Muscle of back (tissue), 11 donors: ENCODE data around the gene ARID5B. TPM values are rescaled to one million over a fixed set of nuclear protein-coding genes. Genes with fewer than 3 reads are reported as not detected.
"Not testable (repeated sequence)": the region's sequence is repeated elsewhere in the genome, so short reads cannot be mapped to it uniquely, and the experiment has no call there.

Source experiments
- DNase-seq, 3 donors: peaks; one replicate each; pipeline versions ENCODE4 v3.0.0 to v3.0.0-alpha.2; 2013
- polyA plus RNA-seq, 10 donors: library from polyadenylated mRNA; unstranded; fragments of 120-200 nt; gene quantifications; one replicate each; pipeline ENCODE4 v1.2.1, GENCODE V29; 2013; ENCODE audit not compliant: insufficient read length in 10 of 10

ARID5B gene
- polyA plus RNA-seq, 10 donors, result 11.5 to 30.6 (median 19.6) TPM

GRCh38 chr10:61964059-61964709 is 62.7 kb downstream of the ARID5B start:
- peak in 1 of 3 donors; percentile 33 for DNase-seq

GRCh38 chr10:61964949-61965702 is 63.6 kb downstream of the ARID5B start:
- DNase-seq, result no peak

GRCh38 chr10:61965703-61966395 is 64.3 kb downstream of the ARID5B start:
- DNase-seq, result no peak

- DNase-seq, result no peak
These were observed 65.8 kb downstream of the ARID5B start for GRCh38 chr10:61967298-61967697.

- DNase-seq, result peak; percentile 59 to 88 (median 79)
These were observed 68.9 kb downstream of the ARID5B start for GRCh38 chr10:61970182-61971002.

GRCh38 chr10:61971003-61971325 is 69.5 kb downstream of the ARID5B start:
- peak in 2 of 3 donors; percentile 57 to 74 for DNase-seq

GRCh38 chr10:61973169-61973568 is 71.7 kb downstream of the ARID5B start:
- no peak for DNase-seq

GRCh38 chr10:61973906-61974305 is 72.4 kb downstream of the ARID5B start:
- DNase-seq, result peak; percentile 55 to 85 (median 65)

GRCh38 chr10:61974601-61975390 is 73.3 kb downstream of the ARID5B start:
- DNase-seq, result peak; percentile 91 to 96 (median 95)

- peak in 1 of 3 donors; percentile 67 for DNase-seq
These were observed 74.0 kb downstream of the ARID5B start for GRCh38 chr10:61975391-61975932.

GRCh38 chr10:61976951-61977721 is 75.6 kb downstream of the ARID5B start:
- not testable (repeated sequence) for DNase-seq

- no peak for DNase-seq
These were observed 77.5 kb downstream of the ARID5B start for GRCh38 chr10:61978965-61979364.

- no peak for DNase-seq
These were observed 80.0 kb downstream of the ARID5B start for GRCh38 chr10:61981460-61981859.

GRCh38 chr10:61983255-61983654 is 81.8 kb downstream of the ARID5B start:
- DNase-seq, result no peak

GRCh38 chr10:61984803-61985418 is 83.4 kb downstream of the ARID5B start:
- DNase-seq, result no peak

GRCh38 chr10:61985715-61986114 is 84.2 kb downstream of the ARID5B start:
- no peak for DNase-seq

GRCh38 chr10:61986382-61986781 is 84.9 kb downstream of the ARID5B start:
- DNase-seq, result no peak

GRCh38 chr10:61986788-61987492 is 85.4 kb downstream of the ARID5B start:
- no peak for DNase-seq

- DNase-seq, result no peak
These were observed 86.0 kb downstream of the ARID5B start for GRCh38 chr10:61987537-61987936.
